Measurements from ENCODE around the gene C11orf97. TPM values are rescaled to one million over a fixed set of nuclear protein-coding genes. Genes with fewer than 3 reads are reported as not detected.

The C11orf97 gene
- total RNA-seq, 1 donor from 2014 or later: not detected

Small RNA genes lying within 50 kb of the gene (microRNA-seq; reads per million reads assigned to microRNA genes)
- 15.9 reads per million, percentile 43 among the genes with 10 or more reads in this experiment for gene MIR548L

Other genes starting within 250 kb of the C11orf97 start
- not detected in 2 replicates for gene IZUMO1R, start 207.9 kb upstream of the C11orf97 start, total RNA-seq
- gene GPR83, start 111.0 kb upstream of the C11orf97 start, total RNA-seq: 0.14 TPM in 1 of 2 replicates, not detected in the other
- 12.6 and 14.1 TPM in 2 replicates for gene MRE11, start 18.6 kb upstream of the C11orf97 start, total RNA-seq
- gene ANKRD49, start 18.5 kb upstream of the C11orf97 start, total RNA-seq: 8.4 and 10.3 TPM in 2 replicates
- 3.5 and 3.7 TPM in 2 replicates for gene FUT4, start 31.5 kb downstream of the C11orf97 start, total RNA-seq
- gene PIWIL4, start 54.9 kb downstream of the C11orf97 start, total RNA-seq: 0.59 and 0.75 TPM in 2 replicates

All from astrocyte (in vitro differentiated cells and primary cell).